SIG-M5 treated with dmso at 0.1 percent for 504 hours (cell line): ENCODE results near the gene ACOX3.
A peak's percentile ranks its signal among the peaks of the same experiment; 100 is the strongest.
"Not testable (repeated sequence)": the region's sequence is repeated elsewhere in the genome, so short reads cannot be mapped to it uniquely, and the experiment has no call there.

Experiments used
- DNase-seq: peaks from one replicate; lab custom pipeline; 2025; ENCODE audit not compliant: unreplicated experiment; lab: John Stamatoyannopoulos, UW

The ACOX3 gene

DNA sequence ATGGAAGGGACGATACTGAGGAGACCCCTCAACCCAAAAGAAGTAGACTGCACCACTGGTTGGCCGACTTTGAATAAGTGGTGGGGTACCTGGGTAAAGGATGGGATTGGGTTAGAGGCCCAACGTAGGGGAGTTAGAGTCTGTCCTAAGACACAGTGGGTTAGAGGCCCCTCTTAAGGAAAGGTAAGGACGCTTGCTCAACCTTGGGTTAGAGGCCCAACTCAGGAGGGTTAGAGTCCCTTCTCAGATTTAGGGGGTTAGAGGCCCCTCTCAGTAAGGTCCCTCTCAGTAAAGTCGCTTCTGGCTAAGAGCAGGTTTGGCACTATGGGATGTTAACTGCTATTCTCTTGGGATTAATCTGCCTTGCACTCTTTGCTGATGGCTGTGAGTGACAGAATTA, 81.3 kb downstream of the ACOX3 start:
- DNase-seq: no peak

DNA sequence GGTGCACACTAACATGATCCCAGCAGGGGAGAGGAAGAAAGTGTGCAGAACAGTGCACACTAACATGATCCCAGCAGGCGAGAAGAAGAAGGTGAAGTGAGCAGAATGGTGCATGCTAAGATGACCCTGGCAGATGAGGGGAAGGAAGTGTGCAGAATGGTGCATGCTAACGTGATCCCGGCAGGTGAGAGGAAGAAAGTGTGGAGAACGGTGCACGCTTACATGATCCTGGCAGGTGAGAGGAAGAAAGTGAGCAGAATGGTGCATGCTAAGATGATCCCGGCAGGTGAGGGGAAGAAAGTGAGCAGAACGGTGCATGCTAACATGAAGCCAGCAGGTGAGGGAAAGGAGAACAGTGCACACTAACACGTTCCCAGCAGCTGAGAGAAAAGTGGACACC, 83.7 kb downstream of the ACOX3 start:
- no peak for DNase-seq

DNA sequence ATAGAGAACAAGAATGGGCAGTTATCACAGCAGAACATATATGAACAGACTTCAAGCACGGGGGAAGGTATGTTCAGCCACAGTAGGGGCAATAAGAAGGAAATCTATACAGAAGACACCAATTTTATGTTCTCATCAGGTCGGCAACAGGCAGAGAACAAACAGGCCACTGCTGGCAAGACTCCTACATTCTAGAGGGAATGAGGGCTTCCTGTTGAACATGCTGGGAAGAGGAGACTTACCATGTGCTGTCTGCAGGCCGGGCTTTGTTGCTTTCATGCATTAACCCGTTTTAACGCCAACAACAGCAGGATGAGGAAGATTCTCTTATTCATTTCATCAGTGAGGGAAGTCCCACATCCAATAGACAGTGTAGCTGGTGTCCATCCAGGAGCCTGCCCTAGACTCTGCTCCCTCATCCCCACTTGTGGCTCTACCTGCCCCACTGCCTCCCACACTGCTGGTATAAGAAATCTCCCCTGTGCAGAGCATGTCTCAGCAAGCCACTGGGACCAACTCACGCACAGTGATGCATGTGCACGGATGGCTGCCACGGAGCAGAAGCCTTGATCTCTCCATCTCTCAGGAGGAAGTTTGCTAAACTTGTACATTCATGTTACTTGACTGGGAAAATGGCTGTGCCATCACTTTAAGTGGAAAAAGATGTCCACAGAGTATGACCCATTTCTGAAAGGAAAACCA, 84.5 kb downstream of the ACOX3 start:
- DNase-seq: no peak

DNA sequence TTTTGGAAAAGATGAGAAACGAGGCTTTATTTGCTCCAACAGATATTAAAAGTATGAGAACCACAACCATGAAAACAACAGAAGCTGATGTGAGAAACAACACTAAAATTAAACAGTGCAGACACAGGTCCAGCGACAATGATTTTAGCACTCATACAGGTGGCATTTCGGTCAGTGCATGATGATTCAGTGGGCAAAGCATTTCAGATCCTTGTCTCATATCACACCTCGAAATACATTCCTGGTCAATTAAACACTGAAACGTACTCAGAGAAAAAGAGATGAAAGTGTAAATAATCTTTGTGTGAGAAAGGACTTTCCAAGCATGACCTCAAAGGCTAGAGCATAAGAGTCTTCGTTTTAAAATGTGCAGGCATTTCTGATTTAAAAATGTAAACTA, 85.2 kb downstream of the ACOX3 start:
- no peak for DNase-seq

DNA sequence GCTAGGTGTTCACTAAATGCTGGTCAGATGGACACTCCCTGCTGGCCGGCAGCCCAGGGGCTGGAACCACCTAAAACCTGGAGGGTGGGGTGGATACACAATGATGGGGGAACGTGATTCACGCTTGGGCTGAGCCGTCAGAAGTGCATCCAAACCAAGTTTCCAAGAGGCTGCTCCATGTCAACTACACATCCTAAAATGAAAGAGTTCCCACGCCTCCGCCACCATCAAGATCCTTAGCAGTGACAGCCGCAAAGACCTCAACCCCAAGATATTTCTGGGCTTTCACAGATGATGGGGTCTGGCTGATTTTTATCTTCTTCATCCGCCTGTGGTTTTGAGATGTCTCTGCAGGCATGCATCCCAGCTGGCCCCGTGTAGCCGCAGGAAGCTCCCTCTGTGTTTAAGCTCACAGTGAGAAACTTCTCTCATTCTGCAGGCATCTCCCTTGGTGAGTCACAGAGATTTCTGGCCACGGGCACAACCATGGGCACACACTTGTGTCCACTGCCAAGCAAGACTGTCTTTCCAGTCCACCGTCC, 86.5 kb downstream of the ACOX3 start:
- no peak for DNase-seq

DNA sequence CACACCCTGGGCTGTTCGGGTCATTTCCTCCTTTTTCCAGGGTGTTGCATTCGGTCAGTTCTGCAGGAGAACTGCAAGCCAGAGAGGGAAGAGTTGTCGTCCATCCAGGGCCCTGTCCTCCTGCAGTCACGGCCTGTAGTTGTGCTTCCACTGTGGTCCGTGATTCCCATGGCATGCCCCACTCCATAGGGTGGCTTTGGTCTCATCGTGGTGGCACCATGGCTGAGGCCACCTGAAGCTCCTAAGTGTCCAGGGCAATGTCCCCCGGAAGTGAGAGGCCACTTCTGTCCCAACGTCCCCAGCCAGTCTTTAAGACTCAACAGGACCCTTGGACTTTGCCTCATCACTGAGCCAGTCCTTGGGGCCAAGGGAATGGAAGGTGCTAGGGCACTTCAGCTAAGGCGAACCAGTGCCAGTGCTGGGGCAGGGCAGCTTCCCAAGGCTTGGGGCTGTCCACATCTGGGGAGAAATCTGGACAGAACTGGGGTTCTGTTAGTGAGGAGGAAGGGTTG, 87.3 kb downstream of the ACOX3 start:
- DNase-seq: no peak

DNA sequence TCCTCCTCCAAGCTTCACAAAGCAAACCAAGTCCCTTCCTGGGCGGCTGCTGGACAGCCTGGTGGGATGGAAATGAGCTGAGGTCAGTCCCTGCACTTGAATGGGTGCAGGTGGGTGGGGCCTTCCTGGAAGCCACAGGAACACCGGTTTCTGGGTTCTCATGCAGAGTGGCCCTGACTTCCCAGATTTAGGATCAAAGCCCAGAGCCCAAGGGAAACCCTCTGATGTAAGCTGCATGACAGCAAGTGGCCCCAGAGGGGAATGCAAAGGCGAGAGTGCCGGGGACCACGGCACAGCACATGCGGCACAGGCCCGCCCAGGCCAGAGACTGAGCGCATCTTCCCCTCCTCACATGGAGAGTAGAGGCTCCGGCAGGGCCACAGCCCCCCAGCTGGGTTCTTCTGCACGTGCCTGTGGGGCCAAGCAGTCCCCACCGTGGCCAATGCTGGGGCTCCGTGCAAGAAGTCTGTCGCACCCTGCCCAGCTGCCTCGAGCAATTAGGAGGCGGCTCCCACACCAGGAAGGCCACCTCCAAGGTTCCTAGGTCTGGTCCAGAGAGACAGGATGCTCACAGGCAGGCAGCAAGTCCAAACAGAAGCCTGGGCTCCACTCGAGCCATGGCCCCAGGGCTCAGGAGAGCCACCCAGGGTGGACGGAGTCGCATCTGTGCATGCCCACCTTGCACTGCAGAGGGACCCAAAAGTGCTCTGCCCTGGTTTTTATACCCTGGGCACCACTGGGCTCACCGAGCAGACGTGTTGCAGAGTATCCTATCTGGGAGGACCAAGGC, 88.0 kb downstream of the ACOX3 start:
- no peak for DNase-seq

DNA sequence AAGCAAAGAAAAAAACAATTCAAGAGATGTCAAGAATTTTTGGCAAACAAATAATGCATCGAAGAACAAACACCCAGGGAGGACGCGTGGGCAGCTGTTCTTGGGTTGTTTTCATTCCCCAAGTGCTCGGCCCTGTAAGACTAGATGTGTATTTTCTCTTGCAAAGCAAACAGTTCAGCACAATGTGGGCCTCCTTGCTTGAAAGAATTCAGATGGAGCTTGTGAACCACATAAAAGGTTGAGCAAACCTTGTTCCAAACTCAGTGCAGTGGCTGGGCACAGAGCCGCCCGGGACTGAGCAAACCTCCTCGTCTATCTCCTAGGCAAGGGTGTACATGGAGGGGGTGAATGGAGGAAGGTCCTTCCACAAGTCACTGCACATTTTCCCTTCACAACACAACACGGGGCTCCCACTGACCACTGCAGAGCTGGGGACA, 88.6 kb downstream of the ACOX3 start:
- no peak for DNase-seq

DNA sequence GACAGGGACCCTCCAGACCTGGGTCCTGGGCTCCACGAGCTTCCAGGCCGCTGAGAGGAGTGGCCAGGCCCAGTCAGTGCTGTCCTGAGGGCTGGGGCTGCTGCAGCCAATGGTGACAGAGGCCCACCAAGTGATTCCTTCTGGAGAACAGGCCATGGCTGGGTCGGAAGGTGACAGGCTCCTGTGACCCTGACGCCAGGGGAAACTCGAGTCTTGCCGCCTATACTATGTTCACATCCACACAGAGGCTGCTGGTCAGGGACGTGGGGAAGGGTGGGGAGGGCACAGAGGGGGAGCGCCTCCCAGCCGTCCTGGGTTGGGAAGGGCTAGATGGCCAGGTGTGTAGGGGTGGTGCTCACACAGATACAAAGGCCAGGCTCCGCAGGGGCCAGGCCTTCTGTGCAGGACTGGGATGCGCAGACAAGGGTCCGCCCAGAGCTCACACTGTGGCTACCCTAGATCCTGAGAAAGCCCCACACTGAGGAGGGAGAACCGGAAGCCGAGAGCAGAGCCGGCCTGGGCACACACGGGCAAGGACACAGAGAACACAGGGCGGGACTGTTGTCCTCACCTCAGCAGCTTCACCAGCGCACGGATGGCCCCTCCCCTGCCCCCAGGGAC, 89.6 kb downstream of the ACOX3 start:
- DNase-seq: no peak

DNA sequence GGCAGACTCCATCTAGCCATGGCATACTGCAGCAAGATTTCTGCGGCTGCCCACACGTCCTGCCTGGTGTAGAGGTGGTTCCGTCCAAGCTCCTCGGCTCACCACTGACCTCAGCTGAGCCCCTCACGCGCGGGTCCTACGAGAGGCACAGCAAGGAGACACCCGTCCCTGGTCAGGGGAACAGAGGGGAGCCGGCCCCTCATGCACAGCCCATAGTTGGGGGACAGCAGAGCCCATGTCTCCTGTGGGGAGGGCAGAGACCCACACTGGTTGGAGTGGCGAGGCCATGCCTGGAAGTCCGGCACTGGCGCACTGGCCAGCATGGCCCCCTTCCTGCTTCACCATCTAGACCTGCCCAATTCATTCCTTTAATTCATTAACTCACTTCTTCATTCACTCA, 90.2 kb downstream of the ACOX3 start:
- no peak for DNase-seq

DNA sequence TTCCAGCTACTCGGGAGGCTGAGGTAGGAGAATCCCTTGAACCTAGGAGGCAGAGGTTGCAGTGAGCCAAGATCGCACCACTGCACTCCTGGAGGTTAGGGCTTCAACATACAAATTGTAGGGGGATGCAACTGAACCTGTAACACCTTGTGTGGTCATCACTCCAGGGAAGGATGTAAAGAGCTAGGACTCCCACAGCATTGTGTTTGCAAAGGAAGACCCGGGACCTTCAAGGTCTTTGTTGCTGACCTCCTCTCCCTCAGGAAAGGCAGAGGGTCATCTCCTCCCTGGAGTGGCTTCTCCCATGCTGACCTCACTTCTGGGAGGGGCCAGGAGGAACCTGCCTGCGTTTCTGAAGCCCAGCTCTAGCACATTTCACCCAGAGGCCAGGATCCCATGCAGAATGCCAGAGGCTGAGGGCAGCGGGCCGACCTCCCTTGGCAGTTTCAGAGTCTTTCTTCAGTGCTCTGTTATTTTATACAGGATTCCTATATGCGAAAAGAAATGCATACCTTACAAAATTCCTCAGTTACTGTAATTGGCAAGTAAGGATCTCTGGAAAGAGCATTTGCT, 90.8 kb downstream of the ACOX3 start:
- DNase-seq: no peak

DNA sequence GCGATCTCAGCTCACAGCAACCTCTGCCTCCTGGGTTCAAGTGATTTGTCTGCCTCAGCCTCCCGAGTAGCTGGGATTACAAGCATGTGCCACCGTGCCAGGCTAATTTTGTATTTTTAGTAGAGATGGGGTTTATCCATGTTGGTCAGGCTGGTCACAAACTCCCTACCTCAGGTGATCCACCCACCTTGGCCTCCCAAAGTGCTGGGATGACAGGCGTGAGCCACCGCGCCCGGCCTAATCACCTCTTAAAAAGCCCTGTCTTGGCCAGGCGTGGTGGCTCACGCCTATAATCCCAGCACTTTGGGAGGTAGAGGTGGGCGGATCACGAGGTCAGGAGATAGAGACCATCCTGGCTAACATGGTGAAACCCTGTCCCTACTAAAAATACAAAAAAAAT, 91.3 kb downstream of the ACOX3 start:
- not testable (repeated sequence) for DNase-seq

DNA sequence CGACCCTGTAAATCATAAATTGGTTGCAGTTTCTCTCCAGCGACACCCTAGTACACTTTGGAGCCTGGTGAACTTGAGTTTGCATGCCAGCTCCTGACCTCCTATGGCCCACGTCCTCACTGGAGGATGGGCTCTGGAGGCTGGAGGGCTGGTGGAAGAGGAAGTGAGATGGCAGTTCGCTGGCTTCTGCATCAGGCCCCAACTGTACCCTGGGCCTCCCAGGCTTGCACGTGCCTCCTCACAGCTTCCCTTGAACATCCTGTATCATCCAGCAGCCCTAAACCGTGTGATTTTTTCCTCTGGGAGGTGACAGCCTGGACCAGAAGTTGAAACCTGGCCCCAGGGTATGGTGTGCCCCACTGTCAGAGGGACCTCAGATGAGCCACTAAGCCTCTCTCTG, 92.5 kb downstream of the ACOX3 start:
- DNase-seq: peak; percentile 14

DNA sequence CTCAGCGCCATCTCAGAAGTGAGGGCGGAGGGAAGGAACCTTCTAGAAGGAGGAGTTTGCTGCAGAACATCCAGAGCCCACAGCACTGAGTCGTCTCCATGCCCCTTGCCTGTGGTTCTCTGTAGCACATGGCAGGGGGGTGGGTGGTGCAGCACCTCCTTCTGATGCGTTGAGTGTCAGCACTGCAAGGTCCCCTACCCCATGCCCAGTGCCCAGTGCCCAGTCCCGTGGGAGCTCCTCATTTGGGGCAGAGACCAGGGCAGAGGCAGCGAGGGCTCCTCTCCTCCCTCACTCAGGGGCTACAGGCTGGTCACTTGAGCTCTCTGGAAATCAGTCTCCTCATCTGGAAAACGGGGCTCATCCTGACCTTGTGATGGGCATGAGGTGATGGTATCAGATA, 92.9 kb downstream of the ACOX3 start:
- DNase-seq: no peak

DNA sequence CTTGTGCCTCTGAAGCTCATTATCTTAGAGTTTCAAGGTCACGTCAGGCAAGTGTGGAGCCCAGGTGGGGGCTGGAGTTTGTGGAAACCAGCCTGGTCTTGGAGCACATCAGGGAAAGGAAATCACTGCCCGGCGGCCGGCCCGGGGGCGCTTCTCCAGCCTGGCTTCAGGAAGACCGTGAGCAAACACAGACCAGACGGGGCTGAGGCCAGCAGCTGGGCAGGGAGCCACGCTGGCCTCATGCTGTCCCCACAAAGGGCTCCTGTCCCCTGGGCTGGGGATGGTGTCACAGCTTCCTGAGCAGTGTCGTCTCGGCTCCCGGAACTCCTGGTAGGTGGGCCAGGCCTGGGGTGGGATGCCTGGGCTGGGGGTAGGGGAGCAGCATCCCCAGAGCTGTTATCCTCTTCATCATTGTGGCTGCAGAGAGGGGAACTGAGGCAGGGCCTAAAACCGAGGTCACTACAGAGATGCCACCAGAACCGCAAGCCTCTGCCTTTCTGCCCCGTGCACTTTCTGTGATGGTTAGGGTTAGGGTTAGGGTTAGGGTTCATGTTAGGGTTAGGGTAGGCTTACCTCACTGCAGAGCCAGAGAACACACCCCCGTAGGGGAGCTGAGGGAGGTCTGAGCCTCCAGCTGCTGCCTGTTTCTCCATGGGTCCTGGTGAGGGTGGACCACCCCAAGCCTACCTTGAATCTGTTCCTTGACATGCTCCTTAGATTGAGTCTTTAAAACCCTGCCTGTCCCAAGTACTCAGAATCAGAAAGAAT, 93.5 kb downstream of the ACOX3 start:
- no peak for DNase-seq

DNA sequence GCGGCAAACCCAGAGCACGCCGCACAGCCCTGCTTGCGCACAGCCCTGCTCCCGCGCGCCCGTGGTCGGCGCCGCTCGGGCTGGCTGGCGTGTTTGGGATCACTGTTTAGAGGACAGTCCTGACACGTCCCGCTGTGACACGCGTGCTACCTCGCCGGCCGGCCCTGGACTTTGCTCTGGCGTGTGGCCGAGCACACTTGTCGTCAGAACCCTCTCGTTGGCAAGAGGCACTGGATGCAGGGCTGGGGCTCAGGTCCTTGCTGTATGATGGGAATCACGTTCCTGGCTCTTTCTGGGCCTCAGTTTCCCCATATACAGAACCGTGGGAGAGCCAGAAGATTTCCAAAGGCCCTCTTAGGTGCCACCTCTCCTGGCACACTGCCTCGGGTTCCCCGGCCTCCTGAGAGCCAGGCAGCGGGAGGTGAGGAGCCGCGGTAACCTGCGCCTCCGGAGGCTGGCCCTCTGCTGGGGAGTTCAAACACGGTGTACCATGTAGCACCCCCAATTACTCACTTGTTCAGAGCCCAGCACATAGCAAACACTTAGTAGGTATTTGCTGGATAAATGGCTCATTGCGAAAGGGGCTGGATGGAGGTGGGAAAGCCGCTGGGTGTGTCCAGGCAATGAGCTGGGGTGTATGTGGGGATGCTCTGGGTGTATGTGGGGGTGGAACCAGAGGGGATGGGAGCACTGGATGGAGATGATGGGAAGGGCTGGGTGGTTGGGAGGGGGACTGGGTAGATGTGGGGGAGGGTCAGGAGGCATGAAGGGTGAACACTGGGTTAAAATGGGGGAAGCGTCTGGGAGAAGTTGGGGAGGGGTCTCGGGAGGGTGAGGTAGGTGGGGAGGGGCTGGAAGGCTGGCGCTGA, 94.3 kb downstream of the ACOX3 start:
- no peak for DNase-seq

DNA sequence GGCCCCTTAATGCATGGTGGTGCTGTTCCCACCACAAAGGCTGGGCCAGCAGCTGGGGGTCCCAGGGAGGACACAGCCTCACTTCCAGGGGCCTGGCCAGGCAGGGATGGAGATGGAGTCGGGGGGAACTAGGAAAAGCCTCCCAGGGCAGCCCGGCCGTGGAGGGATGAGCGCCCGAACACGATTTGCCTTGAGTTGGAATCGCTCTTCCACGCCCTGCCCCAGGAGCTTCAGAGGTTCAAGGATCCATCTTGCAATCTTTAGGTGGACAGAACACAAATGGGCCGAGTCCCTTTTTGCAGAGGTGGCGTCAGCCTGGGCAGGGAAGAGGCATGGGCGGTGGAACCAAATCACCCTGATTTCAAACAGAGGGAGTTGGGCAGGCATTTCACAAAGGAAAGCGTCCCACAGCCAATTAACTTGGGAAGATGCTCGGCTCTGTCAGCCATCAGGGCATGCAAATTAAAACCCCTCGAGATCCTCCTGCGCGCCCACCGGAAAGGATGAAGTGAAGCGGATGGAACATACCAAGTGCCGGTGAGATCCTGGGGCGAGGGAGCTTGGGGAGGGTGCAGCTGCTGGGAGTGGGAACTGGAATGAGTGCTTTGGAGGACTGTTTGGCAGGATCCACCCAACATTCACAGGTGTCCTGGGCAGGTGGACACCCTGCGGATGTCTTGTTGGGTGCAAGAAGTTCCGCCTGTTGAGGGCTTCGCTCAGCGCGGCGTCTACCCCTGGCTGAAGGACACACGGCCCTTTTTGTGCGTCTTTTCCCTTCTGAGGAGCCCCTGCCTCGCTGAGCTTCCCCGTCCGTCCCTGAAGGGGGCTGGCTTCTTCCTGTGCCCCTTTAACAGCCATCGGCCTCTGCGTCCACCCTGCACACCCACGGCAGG, 95.2 kb downstream of the ACOX3 start:
- no peak for DNase-seq

DNA sequence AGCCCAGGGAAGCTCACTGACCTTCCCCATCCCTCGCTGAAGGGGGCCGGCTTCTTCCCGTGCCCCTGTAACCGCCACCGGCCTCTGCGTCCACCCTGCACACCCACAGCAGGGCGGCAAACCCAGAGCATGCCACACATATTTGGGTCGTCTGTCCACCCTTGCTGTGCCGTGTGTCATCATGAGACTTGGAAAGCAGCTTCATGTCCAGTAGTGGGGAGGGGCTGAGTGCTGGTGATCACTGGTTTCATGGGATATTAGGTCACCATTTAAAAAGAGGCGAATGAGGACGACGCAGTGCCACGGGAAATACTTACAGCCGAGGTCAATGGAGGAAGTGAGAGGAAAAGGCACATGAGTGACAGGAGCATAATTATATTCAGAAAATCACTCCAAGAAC, 96.1 kb downstream of the ACOX3 start:
- no peak for DNase-seq

DNA sequence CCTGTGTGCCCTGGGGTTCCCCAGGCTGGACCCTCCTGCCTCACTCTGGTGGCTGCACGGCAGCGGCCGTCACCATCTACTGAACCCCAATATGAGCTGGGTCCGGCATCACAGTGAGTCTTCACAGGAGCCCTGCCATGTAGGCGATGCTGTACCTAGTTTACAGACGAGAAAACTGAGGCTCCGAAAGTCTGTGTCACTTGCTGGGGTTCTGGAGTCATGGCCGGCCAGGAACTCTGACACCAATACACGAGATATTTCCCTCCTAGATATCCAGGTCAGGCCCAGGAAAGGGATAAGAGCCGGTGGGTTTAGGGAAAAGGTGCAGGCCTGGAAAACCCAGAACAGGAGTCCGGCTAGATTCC, 96.6 kb downstream of the ACOX3 start:
- DNase-seq: no peak
